Urothelium cell line (cell line): Measurements from ENCODE around the gene UBE2I.
"Not testable (repeated sequence)": the region's sequence is repeated elsewhere in the genome, so short reads cannot be mapped to it uniquely, and the experiment has no call there.

Source experiments
- DNase-seq: peaks from one replicate; pipeline ENCODE4 v3.0.0; 2011; ENCODE audit warnings: low spot score, mixed read lengths
- FAIRE-seq: peaks from 2 replicates; lab custom pipeline; 2011; peaks lifted over from hg19 to GRCh38; lab: Jason Lieb, UNC

The UBE2I gene

GRCh38 chr16:1292208-1292607 lies 17.2 kb upstream of the UBE2I start:
- DNase-seq, FAIRE-seq: not testable (repeated sequence)

DNA sequence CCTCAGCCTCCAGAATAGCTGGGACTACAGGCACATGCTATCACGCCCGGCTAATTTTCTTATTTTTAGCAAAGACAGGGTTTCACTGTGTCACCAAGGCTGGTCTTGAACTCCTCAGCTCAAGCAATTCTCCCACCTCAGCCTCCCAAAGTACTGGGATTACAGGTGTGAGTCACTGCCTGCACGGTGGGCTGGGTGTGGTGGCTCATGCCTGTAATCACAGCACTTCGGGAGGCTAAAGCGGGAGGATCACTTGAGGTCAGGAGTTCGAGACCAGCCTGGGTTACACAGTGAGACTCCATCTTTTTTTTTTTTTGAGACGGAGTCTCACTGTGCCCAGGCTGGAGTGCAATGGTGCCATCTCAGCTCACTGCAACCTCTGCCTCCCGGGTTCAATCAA lies 16.6 kb upstream of the UBE2I start:
- not testable (repeated sequence) for DNase-seq, FAIRE-seq

DNA sequence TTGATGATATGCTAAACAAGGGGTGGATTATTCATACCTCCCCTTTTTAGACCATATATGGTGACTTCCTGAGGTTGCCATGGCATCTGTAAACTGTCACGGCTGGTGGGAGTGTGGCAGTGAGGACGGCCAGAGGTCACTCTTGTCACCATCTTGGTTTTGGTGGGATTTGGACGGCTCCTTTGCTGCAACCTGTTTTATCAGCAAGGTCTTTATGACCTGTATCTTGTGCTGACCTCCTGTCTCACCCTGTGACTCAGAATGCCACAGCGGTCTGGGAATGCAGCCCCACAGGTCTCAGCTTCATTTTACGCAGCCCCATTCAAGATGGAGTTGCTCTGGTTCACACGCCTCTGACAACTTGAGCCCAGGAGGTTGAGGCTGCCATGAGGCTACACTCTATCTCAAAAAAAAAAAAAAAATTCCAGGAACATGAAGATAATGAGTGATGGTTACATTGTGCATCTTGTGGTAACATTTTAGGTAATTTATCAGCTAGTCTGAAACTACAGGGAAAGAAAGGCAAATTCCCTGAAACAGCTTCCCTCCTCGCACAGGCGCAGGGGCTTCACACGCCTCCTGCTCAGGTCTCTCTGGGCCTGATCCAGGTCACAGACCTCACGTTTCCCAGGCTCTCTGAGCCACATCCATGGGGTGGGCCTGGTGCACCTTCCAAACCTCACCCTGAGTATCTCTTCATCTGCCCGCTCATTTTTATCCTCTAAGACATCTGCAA lies 15.3 kb upstream of the UBE2I start:
- DNase-seq (no peak), FAIRE-seq (no peak)

DNA sequence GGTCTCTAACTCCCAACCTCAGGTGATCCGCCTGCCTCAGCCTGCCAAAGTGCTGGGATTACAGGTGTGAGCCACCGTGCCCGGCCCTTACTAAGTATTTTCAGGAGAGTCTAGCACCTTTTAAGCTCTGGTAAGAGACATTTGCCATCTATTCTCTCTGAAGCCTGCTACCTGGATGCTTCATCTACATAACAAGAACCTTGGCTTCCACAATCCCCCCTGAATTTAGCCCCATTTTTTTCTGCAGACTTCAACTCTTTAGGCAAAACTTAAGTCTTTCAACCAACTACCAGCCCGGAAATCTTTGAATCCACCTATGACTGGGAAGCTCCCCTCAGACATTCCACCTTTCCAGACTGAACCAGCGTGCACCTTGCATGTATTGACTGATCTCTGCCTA lies 14.0 kb upstream of the UBE2I start:
- DNase-seq (no peak), FAIRE-seq (no peak)

- DNase-seq, FAIRE-seq: not testable (repeated sequence)
Observed at GRCh38 chr16:1296688-1297017, 12.8 kb upstream of the UBE2I start.

DNA sequence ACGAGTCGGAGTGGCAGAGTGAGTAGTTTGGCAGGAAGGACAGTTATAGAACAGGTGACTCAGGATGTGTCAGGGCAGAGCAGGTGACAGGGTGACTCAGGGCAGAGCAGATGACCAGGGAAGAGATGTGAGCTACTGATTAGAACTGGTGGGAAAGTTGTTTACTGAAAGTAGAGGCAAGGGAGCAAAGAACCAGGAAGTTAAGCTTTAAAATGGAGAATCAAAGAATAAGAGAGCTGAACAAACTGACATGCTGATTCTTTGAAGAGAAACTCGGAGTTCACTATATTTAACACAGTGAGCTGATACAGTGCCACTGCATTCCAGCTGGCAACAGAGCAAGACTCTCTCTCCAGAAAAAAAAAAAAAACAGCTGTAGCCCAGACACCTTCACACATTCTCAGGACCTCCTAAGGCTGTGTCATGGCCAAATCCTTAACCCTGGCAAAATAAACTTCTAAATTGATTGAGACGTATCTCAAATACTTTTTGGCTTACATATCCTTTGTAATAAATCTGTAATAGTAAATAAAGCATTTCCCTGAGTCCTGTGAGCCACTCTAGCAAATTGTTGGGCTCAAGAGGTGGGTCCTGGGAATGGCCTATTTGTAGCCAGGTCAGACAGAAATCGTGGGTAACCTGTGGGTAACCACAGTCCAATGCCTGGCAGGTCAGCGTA lies 12.3 kb upstream of the UBE2I start:
- peak; percentile 42 for FAIRE-seq
- DNase-seq = peak; percentile 70

DNA sequence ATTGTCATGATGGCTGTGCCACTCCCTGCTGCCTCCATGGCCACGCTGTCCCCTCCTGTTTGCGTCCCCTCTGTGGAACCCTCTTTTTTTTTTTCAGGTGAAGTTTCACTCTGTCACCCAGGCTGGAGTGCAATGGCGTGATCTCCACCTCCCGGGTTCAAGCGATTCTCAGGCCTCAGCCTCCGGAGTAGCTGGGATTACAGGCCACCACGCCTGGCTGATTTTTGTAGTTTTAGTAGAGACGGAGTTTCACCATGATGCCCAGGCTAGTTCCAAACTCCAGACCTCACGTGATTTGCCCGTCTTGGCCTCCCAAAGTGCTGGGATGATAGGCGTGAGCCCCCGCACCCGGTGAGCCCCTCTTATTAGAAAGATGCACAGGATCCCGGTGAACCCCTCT lies 11.0 kb upstream of the UBE2I start:
- no peak for FAIRE-seq

DNA sequence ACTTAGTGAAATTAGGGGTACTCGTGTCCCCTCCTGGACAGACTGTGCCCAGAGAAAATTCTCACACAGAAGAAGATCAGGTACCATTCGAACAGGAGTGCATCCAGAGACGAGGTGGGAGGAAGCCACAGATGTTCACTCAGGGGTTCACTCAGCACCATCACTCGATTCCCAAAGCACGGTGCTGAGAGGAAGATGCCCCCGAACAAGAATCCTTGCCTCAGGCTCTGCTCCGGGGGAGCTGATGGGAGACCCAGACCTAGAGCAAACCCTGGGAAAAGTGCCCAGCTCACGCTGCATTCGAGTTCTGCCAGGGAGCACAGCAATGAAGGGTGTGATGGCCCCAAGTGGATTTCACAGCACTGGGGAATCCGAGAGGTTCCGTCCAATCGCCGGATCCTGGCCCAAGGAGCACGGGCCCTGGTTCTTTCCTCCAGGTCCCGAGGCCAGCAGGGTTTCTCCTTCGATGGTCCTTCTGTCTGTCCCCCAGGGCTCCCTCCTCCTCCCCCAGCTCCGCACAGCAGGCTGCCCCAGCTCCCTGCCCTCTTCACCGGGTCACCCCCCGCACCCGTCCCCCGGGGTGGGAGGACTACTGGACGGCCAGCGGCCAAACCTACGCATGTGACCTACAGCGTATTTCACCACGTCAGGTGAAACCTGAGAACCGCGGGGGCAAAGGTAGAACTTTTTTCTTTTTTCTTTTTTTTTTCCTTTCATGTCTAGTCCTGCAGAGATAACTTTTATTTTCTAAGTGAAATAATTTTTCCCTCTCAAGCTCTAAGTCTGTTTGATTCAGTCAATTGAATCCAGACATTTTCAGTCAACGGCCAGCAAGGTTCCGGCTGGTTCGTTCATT lies 10.2 kb upstream of the UBE2I start:
- FAIRE-seq = no peak
- no peak for DNase-seq

More for the DNA sequence above, 11.0 kb upstream of the UBE2I start:
- DNase-seq = no peak

DNA sequence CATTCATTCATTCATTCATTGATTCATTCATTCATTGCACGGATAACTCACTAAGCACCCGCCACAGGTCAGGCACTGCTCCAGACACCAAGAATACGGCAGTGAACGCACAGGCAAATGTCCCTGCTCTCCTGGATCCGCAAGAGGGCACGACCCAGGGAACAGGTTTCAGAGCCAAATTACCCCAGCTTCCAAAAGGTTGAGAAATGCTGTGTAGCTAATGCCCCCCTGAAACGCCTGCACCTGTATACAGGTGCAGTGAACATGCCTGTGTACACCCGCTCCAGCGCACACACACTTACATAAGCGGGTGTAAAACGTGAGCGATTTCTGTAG lies 9.6 kb upstream of the UBE2I start:
- DNase-seq = no peak
- no peak for FAIRE-seq

DNA sequence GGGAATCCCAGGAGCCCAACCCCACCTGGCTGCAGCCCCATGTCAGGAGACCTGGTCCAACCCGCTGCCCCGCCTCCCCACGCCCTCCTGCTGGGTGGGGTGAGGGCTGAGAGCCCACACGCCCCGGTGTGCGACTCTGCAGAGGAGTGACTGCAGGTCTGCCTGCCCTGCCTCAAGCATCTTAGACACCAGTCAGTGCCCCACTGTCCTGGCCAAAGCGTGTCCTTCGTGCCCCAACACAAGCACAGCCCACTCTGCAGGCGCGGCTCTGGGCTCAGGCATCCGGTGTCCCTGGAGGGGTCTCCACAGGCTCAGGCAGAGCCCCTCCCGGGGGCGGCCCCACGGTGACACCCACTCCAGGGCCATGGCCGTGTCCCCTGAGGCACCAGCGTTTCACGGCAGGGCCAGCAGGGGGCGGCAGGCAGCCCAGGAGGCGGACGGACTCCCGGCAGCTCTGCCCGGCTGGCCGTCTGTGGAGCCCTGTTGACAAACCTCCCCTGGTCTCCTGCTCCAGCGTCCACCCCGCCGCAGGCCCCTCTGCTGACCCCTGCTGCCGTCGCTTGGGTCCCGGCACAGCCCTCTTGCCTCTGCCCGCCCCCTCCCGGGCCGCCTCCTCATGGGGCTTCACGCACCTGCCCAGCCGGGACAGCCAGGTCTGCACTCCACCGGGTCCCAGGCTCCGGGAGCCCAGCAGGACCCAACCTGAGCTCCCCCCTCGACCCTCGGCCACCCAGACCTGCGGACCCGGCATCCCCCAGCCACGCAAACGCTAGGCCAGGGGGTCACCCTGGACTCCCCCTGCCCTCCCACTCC lies 8.6 kb upstream of the UBE2I start:
- FAIRE-seq = no peak
- DNase-seq = peak; percentile 68

- DNase-seq = no peak
- no peak for FAIRE-seq
Observed at GRCh38 chr16:1301562-1301961, 7.9 kb upstream of the UBE2I start.

DNA sequence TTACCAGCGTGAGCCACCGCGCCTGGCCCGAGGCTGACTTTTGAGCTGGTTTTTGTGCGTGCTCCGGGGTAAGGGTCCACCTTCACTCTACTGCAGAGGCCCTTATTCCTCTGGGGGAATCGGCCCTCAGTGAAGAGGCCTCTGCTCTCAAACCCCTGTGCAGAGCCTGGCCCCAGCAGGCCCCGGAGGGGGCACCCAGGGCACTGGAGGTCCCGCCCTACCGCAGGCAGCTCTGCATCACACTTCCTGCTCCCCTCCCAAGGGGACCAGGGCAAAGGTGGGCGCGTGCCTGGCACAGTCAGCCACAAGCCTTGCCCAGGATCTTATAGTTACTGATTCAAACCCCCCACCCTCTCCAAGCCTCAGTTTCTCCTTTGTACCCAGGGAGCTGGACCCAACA lies 3.6 kb upstream of the UBE2I start:
- no peak for DNase-seq

GRCh38 chr16:1306334-1306733 lies 3.1 kb upstream of the UBE2I start:
- no peak for DNase-seq
- FAIRE-seq = no peak

More for the DNA sequence above, 3.6 kb upstream of the UBE2I start:
- no peak for FAIRE-seq

- DNase-seq (no peak), FAIRE-seq (peak; percentile 93)
Observed at GRCh38 chr16:1308036-1308976, 1.1 kb upstream of the UBE2I start.

- FAIRE-seq = no peak
- no peak for DNase-seq
Observed at GRCh38 chr16:1309888-1310831, 724 bp downstream of the UBE2I start.

DNA sequence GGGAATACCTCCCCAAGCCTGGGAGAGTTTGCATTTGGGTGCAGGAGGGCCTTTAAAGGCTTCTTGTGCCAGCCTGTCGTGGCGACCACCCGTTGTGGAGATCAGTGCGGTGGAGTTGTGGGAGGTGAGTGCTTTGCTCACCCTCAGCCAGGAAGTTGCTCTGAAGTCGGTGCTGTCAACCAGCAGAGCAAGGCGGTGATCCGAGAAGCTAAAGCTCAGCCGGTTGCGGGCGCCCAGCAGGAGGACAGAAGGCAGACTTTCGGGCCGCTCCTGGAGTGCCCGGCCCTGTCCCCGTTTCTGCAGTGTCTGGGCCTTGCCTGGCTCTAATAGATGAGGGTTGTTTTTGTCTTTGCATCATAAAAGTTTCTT lies 1.4 kb downstream of the UBE2I start:
- FAIRE-seq = no peak
- no peak for DNase-seq

DNA sequence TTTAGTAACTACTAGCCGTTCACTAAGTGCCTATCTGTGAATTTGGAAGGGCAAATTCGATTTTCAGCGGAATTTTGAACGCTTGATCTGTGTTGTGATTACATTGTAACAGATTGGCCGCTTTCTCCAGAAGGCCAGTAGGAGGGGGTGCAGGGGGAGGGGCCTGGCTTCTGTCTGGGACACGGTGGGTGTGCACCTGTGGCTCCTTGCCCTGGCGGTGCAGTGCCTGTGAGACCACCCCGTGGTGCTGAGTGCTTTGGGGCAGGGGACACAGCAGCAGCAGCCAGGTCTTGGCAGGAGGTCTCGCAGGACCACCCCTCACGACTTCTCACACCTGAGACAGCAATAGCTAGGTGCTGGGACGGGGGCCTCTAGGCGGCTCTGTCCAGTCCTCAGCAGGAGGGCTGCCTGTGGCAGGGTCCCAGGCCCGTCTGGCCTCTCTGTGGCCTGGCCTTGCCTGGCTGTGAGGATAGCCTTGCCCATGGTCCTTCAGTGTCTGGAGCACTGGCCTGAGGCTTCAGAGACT lies 1.8 kb downstream of the UBE2I start:
- no peak for FAIRE-seq

GRCh38 chr16:1311738-1312466 lies 2.5 kb downstream of the UBE2I start:
- DNase-seq (no peak), FAIRE-seq (no peak)

More for the DNA sequence above, 1.8 kb downstream of the UBE2I start:
- no peak for DNase-seq
